NCI-H1105 (cell line): ENCODE measurements around the gene SPC25.
"Not testable (repeated sequence)": the region's sequence is repeated elsewhere in the genome, so short reads cannot be mapped to it uniquely, and the experiment has no call there.

Experiments used
- DNase-seq: peaks from one replicate; lab custom pipeline; 2025; lab: John Stamatoyannopoulos, UW

The SPC25 gene

DNA sequence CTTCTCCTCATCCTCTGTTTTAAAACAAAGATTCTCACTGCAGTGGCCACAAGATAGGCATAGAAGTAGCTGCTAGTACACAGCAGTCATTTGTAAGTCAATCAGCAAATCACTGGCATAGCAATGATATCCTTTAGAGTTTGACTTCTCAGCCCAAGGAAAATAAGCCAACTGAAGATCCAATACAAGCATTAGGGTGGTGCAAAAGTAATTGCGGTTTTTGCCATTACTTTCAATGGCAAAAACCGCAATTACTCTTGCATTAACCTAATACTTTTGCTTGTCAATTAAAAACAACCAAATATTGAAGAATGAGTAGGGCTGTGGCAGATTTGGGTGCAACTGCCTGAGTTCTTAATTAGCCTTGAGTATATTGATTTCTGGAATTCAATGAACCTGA lies 13.7 kb upstream of the SPC25 start:
- no peak for DNase-seq

DNA sequence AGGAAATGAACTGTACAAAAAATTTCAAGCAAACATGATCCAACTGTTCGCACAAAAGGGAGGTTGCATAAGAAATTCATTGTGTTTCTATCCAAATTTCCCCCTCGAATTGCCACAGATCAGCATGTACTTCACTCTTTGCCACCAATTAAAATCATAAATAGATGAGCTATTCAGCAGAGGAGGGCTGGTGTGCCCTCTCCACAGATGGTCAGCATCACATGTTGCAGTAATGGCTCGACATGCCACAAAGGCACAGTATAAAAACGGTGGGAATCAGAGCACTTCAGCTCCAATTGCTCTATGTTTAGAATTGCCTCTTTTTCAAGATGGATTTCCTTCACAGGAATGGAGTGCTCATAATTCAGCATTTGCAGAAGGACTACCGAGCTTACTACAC lies 10.8 kb upstream of the SPC25 start, which contains the start of gene G6PC2:
TSS of gene G6PC2 (plus strand) at position 289 of the 400 bp plus-strand sequence. CDS start at position 330, 41 bp downstream.
- no peak for DNase-seq

DNA sequence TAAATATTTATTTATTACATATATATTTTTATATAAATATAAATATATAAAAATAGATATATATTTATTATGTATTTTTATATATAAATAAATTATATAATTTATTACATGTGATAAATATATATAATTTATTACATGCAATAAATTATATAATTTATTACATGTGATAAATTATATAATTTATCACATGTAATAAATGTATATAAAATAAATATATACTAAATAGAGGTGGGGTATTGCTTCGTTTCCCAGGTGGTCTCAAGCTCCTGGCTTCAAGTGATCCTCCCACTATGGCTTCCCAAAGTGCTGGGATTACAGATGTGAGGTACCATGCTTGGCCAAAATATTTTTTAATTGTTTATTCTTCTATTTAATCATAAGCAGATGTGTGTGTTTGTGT lies 7.2 kb upstream of the SPC25 start:
- DNase-seq: no peak

DNA sequence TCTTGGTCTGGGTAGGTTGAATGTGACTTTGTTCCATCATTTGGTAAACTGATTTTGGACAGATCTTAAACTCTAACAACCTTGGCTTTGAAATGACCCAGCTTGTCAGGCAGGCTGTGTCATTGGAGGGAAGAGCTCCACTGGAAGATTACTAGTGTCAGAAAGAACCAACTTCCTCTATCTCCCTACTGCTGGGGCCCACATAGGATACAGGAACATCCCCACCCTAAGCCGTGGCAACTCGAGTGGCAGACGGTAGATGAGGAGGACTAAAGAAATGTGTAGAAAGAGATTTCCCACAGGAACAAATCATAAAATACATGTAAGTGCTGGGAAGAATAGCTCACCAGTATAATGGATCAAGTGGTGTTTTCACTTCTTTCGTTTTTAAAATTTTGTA lies 6.6 kb upstream of the SPC25 start:
- no peak for DNase-seq

DNA sequence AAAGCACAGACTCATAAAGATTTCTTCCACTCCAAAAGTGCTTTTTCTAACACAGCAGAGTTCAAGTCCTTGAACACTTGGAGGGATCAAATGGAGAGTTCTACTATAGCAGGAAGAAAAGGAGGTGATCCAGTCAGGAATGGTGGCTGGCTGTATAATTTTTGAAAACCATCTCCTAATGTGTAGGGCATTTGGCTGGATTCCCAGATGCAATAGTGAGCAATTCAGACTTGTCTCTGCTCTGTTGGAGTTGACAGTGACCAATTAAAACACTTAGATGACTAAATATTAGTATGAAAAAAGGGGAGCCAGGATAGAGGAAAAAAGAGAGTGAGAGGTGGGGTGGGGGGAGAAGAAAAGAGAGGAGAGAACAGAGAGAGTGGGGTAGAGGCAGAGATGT lies 5.5 kb upstream of the SPC25 start:
- DNase-seq: peak; percentile 39

DNA sequence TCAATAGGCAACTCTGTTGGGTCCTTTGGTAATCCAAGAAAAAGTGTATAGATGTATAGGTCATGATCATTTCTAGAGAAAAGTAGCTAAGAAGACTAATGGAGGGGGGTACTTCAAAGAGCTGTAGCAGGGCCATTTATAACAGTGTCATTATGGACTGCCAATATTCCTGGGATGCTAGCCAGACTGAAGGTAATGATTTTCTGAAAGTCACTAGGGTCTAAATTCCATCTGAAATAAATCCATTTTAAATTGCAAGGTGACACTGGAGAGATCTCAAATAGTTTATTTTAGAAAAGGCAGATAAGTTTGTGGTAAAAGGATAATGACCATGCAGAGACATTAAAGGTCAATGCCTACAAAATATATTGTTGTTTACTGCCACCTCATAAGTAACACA lies 4.5 kb upstream of the SPC25 start:
- DNase-seq: no peak

DNA sequence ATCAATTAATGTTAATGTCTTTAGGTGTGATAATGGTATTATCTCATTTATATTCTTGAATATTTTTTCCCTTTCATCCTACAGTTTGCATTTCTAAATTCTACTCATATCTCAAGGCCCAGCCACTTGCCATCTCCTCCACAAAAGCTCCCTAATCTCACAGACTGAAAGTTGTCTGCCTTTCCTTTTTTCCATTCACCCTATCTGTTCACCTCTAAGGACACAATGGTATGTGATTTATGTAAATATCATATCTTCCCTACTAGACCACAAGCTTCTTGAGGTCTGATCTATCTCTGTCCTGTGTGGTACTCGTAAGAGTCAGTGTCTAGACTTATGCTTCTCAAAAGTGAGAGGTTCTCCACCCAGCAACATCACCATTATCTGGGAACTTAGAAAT lies 3.9 kb upstream of the SPC25 start:
- DNase-seq: no peak

DNA sequence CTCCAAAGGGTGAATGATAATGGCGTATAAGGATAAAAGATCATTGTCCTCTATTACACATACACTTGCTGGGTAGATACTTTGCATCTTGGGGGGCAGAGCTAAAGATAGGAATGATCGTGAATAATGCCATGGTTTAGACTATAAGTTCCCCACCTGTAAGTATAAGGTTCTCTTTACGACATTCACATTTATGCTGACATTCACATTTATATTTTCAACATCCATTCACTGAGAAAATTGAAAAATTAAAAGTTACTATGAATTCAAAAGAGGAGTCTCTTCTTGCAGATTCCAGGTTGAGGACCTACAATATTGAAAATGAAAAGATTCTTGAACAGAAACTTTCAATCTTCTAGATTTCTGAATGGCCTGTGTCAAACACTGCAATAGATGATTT lies 2.1 kb upstream of the SPC25 start:
- no peak for DNase-seq

DNA sequence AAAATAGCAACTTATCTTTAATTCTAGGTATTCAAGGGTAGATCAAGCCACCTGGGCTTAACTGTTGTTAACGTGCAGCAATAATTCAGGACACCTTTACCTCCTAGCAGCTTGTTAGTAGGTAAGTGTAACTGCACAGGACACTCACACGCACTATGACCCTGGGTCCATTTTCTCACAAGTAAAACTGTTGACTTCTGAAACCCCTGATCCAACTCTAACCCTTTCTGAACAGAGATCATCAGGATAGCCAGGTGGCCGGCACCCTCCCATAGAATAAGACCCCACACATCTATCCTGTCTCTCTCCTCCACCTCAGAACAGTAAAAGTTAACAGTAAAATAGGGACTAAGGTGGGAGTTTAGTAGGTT lies 610 bp downstream of the SPC25 start:
- DNase-seq: no peak

DNA sequence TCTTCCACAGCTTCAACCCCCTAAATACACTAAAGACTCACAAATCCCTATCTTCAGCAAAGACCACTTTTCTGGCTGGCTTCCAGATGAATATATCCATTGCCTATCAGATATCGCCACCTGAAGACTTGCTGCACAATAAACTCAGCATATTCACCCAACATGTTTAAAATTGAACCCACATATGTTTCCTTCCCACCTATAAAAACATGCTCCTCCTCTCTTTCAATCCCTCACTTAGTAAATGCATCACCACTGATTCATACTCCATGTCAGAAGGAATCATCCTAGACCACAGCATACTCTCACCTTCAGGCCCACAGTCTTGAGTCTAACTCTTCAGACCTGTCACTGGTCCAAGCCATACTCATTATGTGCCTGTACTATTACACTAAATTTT lies 5.3 kb downstream of the SPC25 start:
- DNase-seq: no peak

DNA sequence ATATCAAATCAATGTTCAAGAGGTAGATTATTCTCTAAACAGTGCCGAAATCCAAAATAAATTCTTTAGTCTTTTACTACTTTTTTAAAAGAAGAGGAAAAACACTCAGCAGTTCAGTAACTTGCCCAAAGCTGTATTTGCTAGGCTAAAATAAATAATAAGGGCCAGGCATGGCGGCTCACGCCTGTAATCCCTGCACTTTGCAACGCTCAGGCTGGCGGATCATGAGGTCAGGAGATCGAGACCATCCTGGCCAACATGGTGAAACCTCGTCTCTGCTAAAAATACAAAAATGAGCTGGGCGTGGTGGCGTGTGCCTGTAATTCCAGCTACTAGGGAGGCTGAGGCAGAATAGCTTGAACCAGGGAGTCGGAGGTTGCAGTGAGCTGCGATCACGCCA lies 8.1 kb downstream of the SPC25 start:
- DNase-seq: not testable (repeated sequence)

DNA sequence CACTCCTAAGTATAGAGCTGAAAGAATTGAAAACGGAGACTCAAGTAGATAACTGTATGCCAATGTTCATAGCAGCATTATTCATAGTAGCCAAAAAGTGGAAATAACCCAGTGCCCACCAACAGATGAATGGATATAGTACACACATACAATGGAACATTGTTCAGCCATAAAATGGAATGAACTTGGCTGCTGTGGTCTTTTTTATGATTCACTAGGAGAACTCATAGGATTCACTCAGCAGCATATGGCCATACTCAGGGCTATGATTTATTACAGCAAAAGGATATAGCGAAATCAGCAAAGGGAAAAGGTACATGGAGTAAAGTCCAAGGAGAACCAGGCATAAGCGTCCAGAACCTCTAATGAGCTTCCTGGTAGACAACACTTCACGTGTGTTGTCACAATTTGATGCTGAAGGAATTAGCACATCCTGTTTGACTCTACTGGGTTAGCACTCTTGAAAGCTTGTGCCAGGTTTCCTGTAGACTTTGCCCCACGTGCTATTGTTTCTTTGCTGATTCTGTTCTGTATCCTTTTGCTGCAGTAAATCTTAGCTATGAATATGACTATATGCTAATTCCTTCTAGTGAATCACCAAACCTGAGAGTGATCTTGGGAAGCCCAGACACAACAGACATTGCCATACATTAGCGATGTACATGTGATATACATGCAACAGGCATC lies 15.7 kb downstream of the SPC25 start:
- DNase-seq: no peak

DNA sequence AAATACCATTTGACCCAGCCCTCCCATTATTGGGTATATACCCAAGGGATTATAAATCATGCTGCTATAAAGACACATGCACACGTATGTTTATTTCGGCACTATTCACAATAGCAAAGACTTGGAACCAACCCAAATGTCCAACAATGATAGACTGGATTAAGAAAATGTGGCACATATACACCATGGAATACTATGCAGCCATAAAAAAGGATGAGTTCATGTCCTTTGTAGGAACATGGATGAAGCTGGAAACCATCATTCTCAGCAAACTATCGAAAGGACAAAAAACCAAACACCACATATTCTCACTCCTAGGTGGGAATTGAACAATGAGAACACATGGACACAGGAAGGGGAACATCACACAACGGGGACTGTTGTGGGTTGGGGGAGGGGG lies 19.4 kb downstream of the SPC25 start:
- DNase-seq: not testable (repeated sequence)

DNA sequence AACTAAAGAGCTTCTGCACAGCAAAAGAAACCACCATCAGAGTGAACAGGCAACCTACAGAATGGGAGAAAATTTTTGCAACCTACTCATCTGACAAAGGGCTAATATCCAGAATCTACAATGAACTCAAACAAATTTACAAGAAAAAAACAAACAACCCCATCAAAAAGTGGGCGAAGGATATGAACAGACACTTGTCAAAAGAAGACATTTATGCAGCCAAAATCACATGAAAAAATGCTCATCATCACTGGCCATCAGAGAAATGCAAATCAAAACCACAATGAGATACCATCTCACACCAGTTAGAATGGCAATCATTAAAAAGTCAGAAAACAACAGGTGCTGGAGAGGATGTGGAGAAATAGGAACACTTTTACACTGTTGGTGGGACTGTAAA lies 19.9 kb downstream of the SPC25 start:
- not testable (repeated sequence) for DNase-seq

DNA sequence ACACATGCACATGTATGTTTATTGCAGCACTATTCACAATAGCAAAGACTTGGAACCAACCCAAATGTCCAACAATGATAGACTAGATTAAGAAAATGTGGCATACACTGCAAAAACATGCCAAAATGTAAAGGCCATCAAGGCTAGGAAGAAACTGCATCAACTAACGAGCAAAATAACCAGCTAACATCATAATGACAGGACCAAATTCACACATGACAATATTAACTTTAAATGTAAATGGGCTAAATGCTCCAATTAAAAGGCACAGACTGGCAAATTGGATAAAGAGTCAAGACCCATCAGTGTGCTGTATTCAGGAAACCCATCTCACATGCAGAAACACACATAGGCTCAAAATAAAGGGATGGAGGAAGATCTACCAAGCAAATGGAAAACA lies 23.1 kb downstream of the SPC25 start:
- not testable (repeated sequence) for DNase-seq

DNA sequence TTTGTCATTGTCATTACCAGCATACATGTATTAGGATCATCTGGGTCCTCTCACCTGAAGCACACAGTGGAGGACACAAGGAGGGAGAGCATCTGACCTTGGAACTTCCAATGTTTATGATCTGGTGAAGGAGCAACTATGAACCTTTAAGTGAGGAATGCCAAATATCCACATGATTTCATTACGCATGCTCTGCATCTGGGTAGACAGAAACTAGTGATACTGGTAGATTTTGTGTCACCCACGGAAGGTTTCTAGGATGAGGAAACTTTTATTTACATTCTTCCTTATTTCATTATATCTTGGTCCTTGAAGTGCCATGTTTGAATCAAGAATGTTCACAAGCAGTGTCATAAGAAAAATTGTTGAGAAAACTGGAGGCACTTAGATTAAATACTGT lies 32.1 kb downstream of the SPC25 start:
- DNase-seq: no peak

DNA sequence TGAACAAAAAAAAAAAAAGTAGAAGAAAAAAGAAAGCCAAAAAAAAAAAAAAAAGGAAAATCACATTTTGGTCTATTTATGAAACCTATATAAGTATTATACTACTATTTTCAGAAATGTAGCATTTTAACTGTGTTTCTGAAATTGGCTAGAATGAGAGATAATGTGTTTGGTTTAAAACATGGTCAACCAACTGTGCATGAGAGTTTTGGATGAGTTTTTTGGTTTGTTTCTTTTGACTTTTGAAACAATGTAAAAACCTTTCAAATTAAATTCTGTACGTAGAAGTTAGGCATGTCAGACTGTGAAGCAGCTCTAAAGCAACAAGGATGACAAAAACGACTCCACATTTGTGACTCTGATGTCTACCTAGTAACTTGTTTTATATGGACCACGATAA lies 34.6 kb downstream of the SPC25 start:
- no peak for DNase-seq

DNA sequence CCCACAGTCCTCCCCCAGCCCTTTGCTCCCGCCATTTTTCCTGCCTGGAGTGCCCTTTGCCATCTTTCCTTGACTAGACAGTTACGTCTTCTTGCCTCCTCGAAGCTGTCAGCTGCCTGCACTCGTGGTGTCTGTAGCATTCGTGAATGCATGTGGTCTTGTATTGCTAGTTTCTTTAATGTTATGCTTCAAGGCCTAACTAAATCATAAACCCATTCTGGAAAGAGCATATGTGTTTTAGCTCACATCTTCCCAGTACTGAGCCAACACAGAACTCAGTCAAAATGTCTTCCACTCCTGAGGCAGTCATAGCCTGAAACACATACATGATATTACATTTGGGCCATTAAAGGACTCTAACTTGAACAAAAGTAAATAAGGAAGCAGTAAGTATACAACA lies 35.6 kb downstream of the SPC25 start:
- DNase-seq: no peak

DNA sequence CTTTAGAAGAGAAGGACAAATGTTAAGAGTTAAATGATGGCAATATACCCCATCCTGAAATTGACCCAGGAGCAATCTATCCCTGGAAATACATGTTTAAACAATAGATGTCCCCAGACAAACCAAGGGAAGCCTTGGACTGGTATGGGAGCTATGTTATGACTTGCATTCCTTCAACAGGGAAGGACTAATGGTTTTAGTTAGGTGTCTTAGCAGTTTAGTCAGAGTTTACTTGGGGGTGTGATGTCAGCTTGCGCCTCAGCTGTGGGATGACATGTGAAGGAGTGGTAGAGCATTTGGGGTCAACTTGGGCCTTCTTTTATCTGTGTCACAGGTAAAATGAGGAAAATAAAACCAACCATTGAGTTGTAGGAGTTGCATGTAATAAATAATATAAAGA lies 36.8 kb downstream of the SPC25 start:
- DNase-seq: no peak

DNA sequence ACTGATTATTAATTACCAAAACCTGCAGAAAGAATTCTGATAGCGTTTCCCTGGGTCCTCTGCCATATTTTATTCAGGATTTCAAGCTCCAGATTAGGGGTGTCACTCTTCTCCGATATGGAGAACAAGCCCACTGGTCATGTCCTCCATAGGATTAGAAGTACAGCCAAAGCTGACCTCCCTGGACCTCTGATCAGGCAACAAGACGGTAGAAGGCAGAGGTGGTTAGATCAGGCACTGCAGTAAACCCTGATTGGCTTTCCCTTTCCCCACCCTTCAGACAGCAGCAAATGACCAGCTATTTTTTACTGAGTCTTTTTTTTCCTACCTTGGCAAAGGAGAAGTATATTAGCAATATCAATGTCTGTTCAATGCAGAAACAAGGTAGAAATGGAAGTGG lies 37.7 kb downstream of the SPC25 start:
- DNase-seq: no peak

DNA sequence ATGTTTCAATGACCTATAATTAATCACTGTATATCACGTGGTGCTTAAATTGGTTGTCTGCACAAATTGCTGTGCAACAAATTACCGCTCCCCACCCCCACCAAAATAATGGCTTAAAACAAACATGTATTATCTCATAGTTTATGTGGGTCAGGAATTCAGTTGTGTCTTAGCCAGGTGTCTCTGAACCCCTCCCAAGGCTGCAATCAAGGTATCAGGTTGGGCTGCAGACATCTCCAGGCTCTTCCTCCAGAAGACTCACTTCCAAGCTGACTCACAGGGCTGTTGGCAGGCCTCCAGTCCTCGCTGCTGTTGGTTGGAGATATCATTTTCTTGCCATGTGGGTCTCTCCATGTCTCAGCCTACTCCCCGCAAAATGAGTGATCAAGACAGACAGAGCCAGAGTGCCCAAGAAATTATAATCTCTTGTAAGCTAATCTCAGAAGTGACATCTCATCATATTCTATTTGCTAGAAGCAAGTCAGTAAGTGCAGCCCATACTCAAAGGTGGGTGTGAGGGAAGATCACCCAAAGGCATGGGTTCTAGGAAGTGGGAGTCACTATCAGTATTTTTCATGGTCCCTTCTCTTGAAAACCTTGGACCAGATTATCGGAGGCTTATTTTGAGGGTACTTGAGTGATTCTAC lies 38.4 kb downstream of the SPC25 start:
- no peak for DNase-seq

DNA sequence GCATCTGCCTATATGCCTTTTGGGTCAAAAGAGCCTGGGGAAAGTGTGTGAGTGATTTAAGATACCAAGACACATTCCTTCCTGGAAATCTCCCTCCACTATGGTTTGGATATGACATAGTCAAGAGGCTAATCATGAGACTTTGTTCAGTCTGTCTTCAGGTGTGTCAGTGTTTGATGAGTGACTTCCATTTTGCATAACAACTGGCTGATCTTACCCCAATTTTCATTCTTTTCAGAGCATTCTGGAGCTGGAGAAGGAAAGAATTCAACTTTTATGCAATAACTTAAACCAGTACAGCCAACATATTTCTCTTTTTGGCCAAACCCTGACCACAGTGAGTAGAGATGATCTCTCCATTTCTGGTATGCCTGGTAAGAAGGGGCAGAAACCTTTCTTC lies 39.4 kb downstream of the SPC25 start:
- no peak for DNase-seq

DNA sequence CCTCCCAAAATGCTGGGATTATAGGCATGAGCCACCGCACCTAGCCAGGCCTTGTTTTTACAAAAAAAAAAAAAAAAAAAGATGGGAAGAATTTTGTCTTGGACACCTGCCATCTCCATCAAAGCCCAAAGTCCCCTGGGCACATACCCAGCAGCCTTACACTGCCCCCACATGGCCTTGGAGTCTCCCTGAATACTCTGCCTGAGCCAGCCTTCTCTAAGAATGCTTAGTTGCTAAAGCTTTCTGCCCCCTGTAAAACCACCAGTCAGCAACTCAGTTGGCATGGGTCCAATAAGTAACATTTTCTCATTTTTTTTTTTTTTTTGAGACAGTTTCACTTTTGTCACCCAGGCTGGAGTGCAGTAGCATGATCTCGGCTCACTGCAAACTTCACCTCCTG lies 40.6 kb downstream of the SPC25 start:
- DNase-seq: peak; percentile 24

DNA sequence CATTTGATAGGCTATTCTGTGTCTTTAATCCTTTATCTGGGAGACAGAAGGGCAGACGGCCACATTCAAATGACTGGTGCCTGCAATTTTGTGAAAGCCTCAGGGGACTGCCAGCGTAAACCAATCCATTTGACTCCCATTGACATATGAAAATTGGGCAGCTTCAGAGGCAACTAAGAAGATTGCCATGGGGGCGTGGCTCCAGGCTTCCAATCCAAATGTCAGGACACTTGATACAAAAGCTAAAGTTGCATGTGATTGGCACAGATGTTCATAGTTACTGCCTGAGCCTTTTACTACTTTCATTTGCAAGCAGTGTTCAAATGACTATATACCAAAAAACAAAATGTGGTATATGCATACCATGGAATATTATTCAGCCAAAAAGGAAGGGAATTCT lies 42.0 kb downstream of the SPC25 start:
- DNase-seq: peak; percentile 47
